Ishikawa (cell line): ENCODE results near the gene RITA1.

Experiments used
- CEBPB ChIP-seq: IDR thresholded peaks from 2 replicates; pipeline ENCODE4 v1.6.1; 2012
- EGR1 ChIP-seq: IDR thresholded peaks from 2 replicates; pipeline ENCODE4 v1.6.1; 2012
- EP300 ChIP-seq: IDR thresholded peaks from 2 replicates; pipeline ENCODE4 v1.6.1; 2012; ENCODE audit warnings: borderline replicate concordance
- FOXM1 ChIP-seq: IDR thresholded peaks from 2 replicates; pipeline ENCODE4 v1.6.1; 2012; ENCODE audit warnings: low read depth, borderline replicate concordance
- MAX ChIP-seq: IDR thresholded peaks from 2 replicates; pipeline ENCODE4 v1.6.1; 2012
- REST ChIP-seq: IDR thresholded peaks from 2 replicates; pipeline ENCODE4 v1.6.1; 2012; ENCODE audit warnings: low read depth, mild to moderate bottlenecking
- TAF1 ChIP-seq: IDR thresholded peaks from 2 replicates; pipeline ENCODE4 v1.6.1; 2012; ENCODE audit warnings: low read depth, mild to moderate bottlenecking
- TEAD4 ChIP-seq: IDR thresholded peaks from 2 replicates; pipeline ENCODE4 v1.6.1; 2012

GRCh38 chr12:113240395-113240794, 54.9 kb downstream of the RITA1 start:
- TF ChIP-seq TAF1 (no peak), EP300 (no peak), CEBPB (no peak), REST (no peak), MAX (no peak), TEAD4 (no peak), EGR1 (no peak), FOXM1 (no peak)
